GM12878 (cell line): ENCODE measurements around the gene SPPL2B. TPM values are rescaled to one million over a fixed set of nuclear protein-coding genes. Genes with fewer than 3 reads are reported as not detected.

Experiments
- ATAC-seq: fragments of 200-7000 bp; cut with Tn5 transposase; 3 replicates; pipeline ENCODE4 v1.9.1; 2020; ENCODE audit warnings: mild to moderate bottlenecking, moderate library complexity
- BruUV-seq: library from RNA; stranded (reverse); fragments of 400-500 nt; replicated peaks from 2 replicates; lab custom pipeline; 2021; lab: Mats Ljungman, UMichigan
- CTCF ChIA-PET: fragments of 300-600 bp; sonication (Branson Sonifier 250); formaldehyde crosslinking; extraction: SDS; loops from one replicate; lab custom pipeline; 2021; ENCODE audit warnings: inconsistent platforms; lab: Yijun Ruan, JAX
- POLR2A ChIA-PET: fragments of 350-600 bp; formaldehyde crosslinking; extraction: SDS; loops from one replicate; lab custom pipeline; 2021; ENCODE audit warnings: inconsistent platforms; lab: Charles Lee
- RAD21 ChIA-PET: fragments of 300-600 bp; sonication (Branson Sonifier 250); formaldehyde crosslinking; loops from one replicate; lab custom pipeline; 2023; ENCODE audit warnings: antibody characterized with exemption; ENCODE audit not compliant: unreplicated experiment; lab: Charles Lee
- SMC1A ChIA-PET: fragments of 300-600 bp; sonication (Branson Sonifier 250); formaldehyde crosslinking; loops from one replicate; lab custom pipeline; 2023; ENCODE audit not compliant: unreplicated experiment, uncharacterized antibody; lab: Charles Lee
- DNase-seq: peaks from one replicate; pipeline ENCODE4 v3.0.0-alpha.2; 2011; ENCODE audit warnings: low read depth, low spot score
- FAIRE-seq: peaks from 3 replicates; lab custom pipeline; 2011; peaks lifted over from hg19 to GRCh38; lab: Jason Lieb, UNC
- H2AFZ ChIP-seq: 2 replicates; pipeline ENCODE4 v1.6.0; 2011; ENCODE audit warnings: low read depth, low read length, control low read depth; ENCODE audit not compliant: control insufficient read depth
- H3K27ac ChIP-seq: 2 replicates; pipeline ENCODE4 v1.5.1; 2011; ENCODE audit warnings: control low read depth; ENCODE audit not compliant: control insufficient read depth, insufficient read depth
- H3K27me3 ChIP-seq, 2 experiments: replicated peaks in 1 of 2; 2 replicates each; pipeline versions ENCODE4 v1.6.0 to v1.6.1; 2011; ENCODE audit warnings: low read length in 1 of 2; ENCODE audit not compliant: control insufficient read depth in 2 of 2, insufficient read depth in 2 of 2
- H3K36me3 ChIP-seq, 2 experiments: 2 replicates each; pipeline ENCODE4 v1.5.1; 2011; ENCODE audit warnings: low read length in 1 of 2; ENCODE audit not compliant: control insufficient read depth in 2 of 2, insufficient read depth in 2 of 2
- H3K4me1 ChIP-seq: 2 replicates; pipeline ENCODE4 v1.6.1; 2011; ENCODE audit warnings: mild to moderate bottlenecking, low read length, moderate library complexity, mixed read lengths; ENCODE audit not compliant: control insufficient read depth, insufficient read depth
- H3K4me2 ChIP-seq: 2 replicates; pipeline ENCODE4 v1.6.0; 2011; ENCODE audit warnings: control low read depth; ENCODE audit not compliant: control insufficient read depth, insufficient read depth
- H3K4me3 ChIP-seq: fragments of 200-600 bp; sonication (generic); 2 replicates; pipeline ENCODE4 v1.5.1; 2016
- H3K79me2 ChIP-seq: 2 replicates; pipeline ENCODE4 v1.6.0; 2011; ENCODE audit warnings: low read length; ENCODE audit not compliant: control insufficient read depth, insufficient read depth
- H3K9ac ChIP-seq: 2 replicates; pipeline ENCODE4 v1.8.0; 2011; ENCODE audit warnings: low read length, control low read depth, mixed read lengths; ENCODE audit not compliant: control insufficient read depth, insufficient read depth
- H3K9me3 ChIP-seq: replicated peaks from 3 replicates; pipeline ENCODE4 v1.5.1; 2011; ENCODE audit warnings: mild to moderate bottlenecking, low read length; ENCODE audit not compliant: control insufficient read depth, insufficient read depth
- H4K20me1 ChIP-seq: 2 replicates; pipeline ENCODE4 v1.6.0; 2011; ENCODE audit not compliant: control insufficient read depth, insufficient read depth
- BCL3 ChIP-seq: IDR thresholded peaks from 2 replicates; pipeline ENCODE4 v1.6.1; 2011; ENCODE audit warnings: borderline replicate concordance, low read depth, mild to moderate bottlenecking, moderate library complexity, low read length; ENCODE audit not compliant: insufficient read depth, poor library complexity, severe bottlenecking
- CBX5 ChIP-seq: sonication (generic); IDR thresholded peaks from 2 replicates; pipeline ENCODE4 v1.6.1; 2016; ENCODE audit warnings: low read depth, moderate library complexity, mild to moderate bottlenecking, inconsistent platforms
- CTCF ChIP-seq, 3 experiments: IDR thresholded peaks in 2 of 3; conservative IDR thresholded peaks in 1 of 3; 2 replicates each; pipeline ENCODE4 v1.5.1; 2011; ENCODE audit warnings: low read depth in 3 of 3, low read length in 3 of 3, mild to moderate bottlenecking in 3 of 3, control low read depth in 2 of 3, moderate library complexity in 2 of 3, inconsistent platforms in 1 of 3, mixed read lengths in 1 of 3; ENCODE audit not compliant: control insufficient read depth in 2 of 3, insufficient read depth in 1 of 3; ENCODE audit errors: extremely low read depth in 1 of 3
- MLLT1 ChIP-seq: fragments of 450-650 bp; IDR thresholded peaks from 2 replicates; pipeline ENCODE4 v1.6.1; 2016; ENCODE audit warnings: mild to moderate bottlenecking
- NBN ChIP-seq: fragments of 450-650 bp; IDR thresholded peaks from 2 replicates; pipeline ENCODE4 v1.6.1; 2016
- RCOR1 ChIP-seq: conservative IDR thresholded peaks from 2 replicates; pipeline ENCODE4 v1.6.1; 2012; ENCODE audit warnings: low read depth, low read length, improper control_type of control experiment
- SMAD1 ChIP-seq: fragments of 450-650 bp; IDR thresholded peaks from 2 replicates; pipeline ENCODE4 v1.6.1; 2018; ENCODE audit warnings: mild to moderate bottlenecking, low read depth; ENCODE audit not compliant: partially characterized antibody
- TCF3 ChIP-seq: IDR thresholded peaks from 2 replicates; pipeline ENCODE4 v1.6.1; 2012; ENCODE audit warnings: low read depth, mild to moderate bottlenecking, low read length, borderline replicate concordance; ENCODE audit not compliant: insufficient read depth
- ZBTB11 ChIP-seq: fragments of 450-650 bp; formaldehyde crosslinking; IDR thresholded peaks from 2 replicates; pipeline ENCODE4 v1.5.0; 2022; ENCODE audit warnings: mild to moderate bottlenecking, missing genetic modification characterization
- whole genome bisulfite sequencing: methylation state at CpG from one replicate; pipeline ENCODE4 v1.1.6; 2016; ENCODE audit warnings: low lambda C conversion rate; ENCODE audit not compliant: insufficient replicate concordance, insufficient coverage; ENCODE audit errors: missing lambda C conversion rate; 5-methylcytosine and 5-hydroxymethylcytosine counted together
- in situ Hi-C: fragments of 300-500 bp; cut with MboI; formaldehyde crosslinking; loops from 9 replicates; pipeline ENCODE4 v1.14.3; 2018; ENCODE audit warnings: mixed read lengths
- intact Hi-C: fragments of 100-400 bp; cut with micrococcal nuclease; formaldehyde crosslinking; loops from one replicate; pipeline ENCODE4 v1.14.2; 2022; ENCODE audit not compliant: unreplicated experiment
- polyA plus RNA-seq, 11 experiments: library from polyadenylated mRNA; depleted of rRNA in 4 of 11; unstranded in 6 of 11; stranded (reverse) in 5 of 11; fragments of >200 nt; fragmentation: Nextera tagmentation in 4 of 11; fragmentation: Illumina TruSeq in 1 of 11; extraction: Ambion mirVana in 4 of 11; extraction: Trizol in 1 of 11; gene quantifications; 1 replicate in 1 of 11; 2 replicates in 10 of 11; pipeline versions ENCODE4 v1.2.1 to v1.2.3, GENCODE V29; 2011 to 2016; ENCODE audit warnings: inconsistent platforms in 2 of 11, missing spikeins in 2 of 11, low read depth in 1 of 11
- total RNA-seq, 4 experiments: library from RNA; depleted of rRNA in 3 of 4; stranded (reverse); fragments of >200 nt in 3 of 4; fragmentation: Illumina TruSeq in 1 of 4; extraction: Trizol in 1 of 4; gene quantifications; 2 replicates each; pipeline versions ENCODE4 v1.2.1 to v1.2.3, GENCODE V29; 2013 to 2021

Gene SPPL2B
- total and polyA plus RNA-seq, 10 of the 15 experiments (the other 5 are each of a cell fraction or from before 2014, with no cell fraction given), result 0.29 to 56.5 (median 18.3) TPM

GRCh38 chr19:2338055-2338615 is 9.7 kb downstream of the SPPL2B start:
- ATAC-seq, result no peak
- Histone ChIP-seq H3K4me2 (no peak overlapping the region), H4K20me1 (no peaks in the 10 kb centered on the region), H3K9ac (no peak overlapping the region), H3K9me3 (no peaks in the 10 kb centered on the region; the same call in 2 of the 3 replicates), H3K27ac (no peak overlapping the region), H3K4me3 (no peak overlapping the region), H3K79me2 (peaks cover 8% of the 10 kb centered on the region), H3K27me3 (no peaks in the 10 kb centered on the region), H3K4me1 (no peaks in the 10 kb centered on the region)
- POLR2A ChIA-PET, result no interaction called here
- 98% methylated on average over 18 of the region's 21 CpGs for WGBS
- no TSS peak for BruUV-seq
- no peak for FAIRE-seq
- no peak for DNase-seq
- intact Hi-C loops, result no loop called here
- RAD21 ChIA-PET, result no interaction called here
- TF ChIP-seq CBX5 (no peak), SMAD1 (no peak), CTCF (IDR thresholded peaks at IDR 0.05 in 2 of 3, conservative IDR thresholded peaks at IDR 0.05 in 1 of 3; ENCODE audit: control insufficient read depth in 2 of 3, extremely low read depth in 1 of 3, insufficient read depth in 1 of 3, low read depth in 3 of 3, low read length in 3 of 3) (no peak), RCOR1 (no peak), BCL3 (no peak), TCF3 (no peak), MLLT1 (no peak), NBN (no peak), ZBTB11 (CRISPR knock-in tag) (no peak)
- TF ChIP-seq, all 136 proteins: peak for 0
- in situ Hi-C loops, result no loop called here
- ChIA-PET CTCF (no interaction called here), SMC1A (no interaction called here)
- Histone ChIP-seq H3K36me3 (peaks cover 0 to 10% of the 10 kb centered on the region in 2 experiments; a peak in 3 of 4 replicates), H2AFZ (no peak overlapping the region)
